ENCODE results near the gene SPC24.

The SPC24 gene

GRCh38 chr19:11155373-11156120, at the start of gene SPC24:
Gene SPC24 (minus strand): TSS chr19:11155782. CDS start chr19:11155776, 6 bp downstream.
- DNase-seq = peak; percentile 96

GRCh38 chr19:11204943-11205349, 49.4 kb upstream of the SPC24 start:
- no peak for DNase-seq

- no peak for DNase-seq
Observed at GRCh38 chr19:11204076-11204602, 48.6 kb upstream of the SPC24 start.

GRCh38 chr19:11203194-11204075, 47.9 kb upstream of the SPC24 start:
- peak; percentile 34 for DNase-seq

- DNase-seq = no peak
Observed at GRCh38 chr19:11202488-11203193, 47.1 kb upstream of the SPC24 start.

- DNase-seq = no peak
Observed at GRCh38 chr19:11201791-11202190, 46.2 kb upstream of the SPC24 start.

GRCh38 chr19:11200931-11201330, 45.3 kb upstream of the SPC24 start:
- DNase-seq = no peak

- no peak for DNase-seq
Observed at GRCh38 chr19:11200015-11200574, 44.5 kb upstream of the SPC24 start.

- no peak for DNase-seq
Observed at GRCh38 chr19:11199517-11199916, 43.9 kb upstream of the SPC24 start.

- DNase-seq = no peak
Observed at GRCh38 chr19:11198769-11199424, 43.3 kb upstream of the SPC24 start.

GRCh38 chr19:11198175-11198534, 42.6 kb upstream of the SPC24 start:
- DNase-seq = no peak

GRCh38 chr19:11197291-11198174, 42.0 kb upstream of the SPC24 start, which contains the start of gene KANK2:
Gene KANK2 (minus strand): TSS chr19:11197545. CDS start chr19:11194511, 3,034 bp downstream.
- DNase-seq = peak; percentile 76

- no peak for DNase-seq
Observed at GRCh38 chr19:11196406-11197287, 41.1 kb upstream of the SPC24 start.

- no peak for DNase-seq
Observed at GRCh38 chr19:11195681-11196080, 40.1 kb upstream of the SPC24 start.

GRCh38 chr19:11194656-11195558, 39.3 kb upstream of the SPC24 start:
- no peak for DNase-seq

GRCh38 chr19:11194173-11194572, 38.6 kb upstream of the SPC24 start:
- no peak for DNase-seq

- no peak for DNase-seq
Observed at GRCh38 chr19:11192957-11193939, 37.7 kb upstream of the SPC24 start.

- DNase-seq = no peak
Observed at GRCh38 chr19:11191934-11192333, 36.4 kb upstream of the SPC24 start.

Measured in CD4-positive, alpha-beta T cell treated with Interleukin-21 for 1 hour (primary cell).